Stimulated activated CD4-positive, alpha-beta T cell treated with anti-CD3 and anti-CD28 coated beads, Interleukin-15, amount 100 ng/mL, for 24 hours (primary cell): ENCODE measurements around the gene LCK.

Experiments used
- DNase-seq: peaks from one replicate; pipeline ENCODE4 v3.0.0-alpha.2; 2020

LCK gene

GRCh38 chr1:32329931-32330466 lies 78.9 kb downstream of the LCK start:
- no peak for DNase-seq

- DNase-seq, result no peak
These were observed 79.6 kb downstream of the LCK start for GRCh38 chr1:32330558-32331151.

- DNase-seq, result no peak
These were observed 80.5 kb downstream of the LCK start for GRCh38 chr1:32331549-32331948.

GRCh38 chr1:32332290-32333079 lies 81.4 kb downstream of the LCK start:
- DNase-seq, result no peak

- DNase-seq, result no peak
These were observed 82.3 kb downstream of the LCK start for GRCh38 chr1:32333251-32333963.

GRCh38 chr1:32334274-32334861 lies 83.3 kb downstream of the LCK start:
- DNase-seq, result no peak

GRCh38 chr1:32334864-32335534 lies 83.9 kb downstream of the LCK start:
- DNase-seq, result peak; percentile 67

- no peak for DNase-seq
These were observed 84.4 kb downstream of the LCK start for GRCh38 chr1:32335535-32335789.
